IMR-90 (cell line): ENCODE results near the gene SERPINE2. TPM values are rescaled to one million over a fixed set of nuclear protein-coding genes. Genes with fewer than 3 reads are reported as not detected.

Experiments
- ATAC-seq: fragments of 200-7000 bp; cut with Tn5 transposase; 2 replicates; pipeline ENCODE4 v1.9.1; 2020; ENCODE audit warnings: low read depth, mild to moderate bottlenecking, moderate library complexity
- BruUV-seq: library from RNA; stranded (reverse); fragments of 400-500 nt; replicated peaks from 2 replicates; lab custom pipeline; 2021; lab: Mats Ljungman, UMichigan
- CTCF ChIA-PET: fragments of 300-600 bp; formaldehyde crosslinking; extraction: SDS; loops from one replicate; lab custom pipeline; 2021; ENCODE audit warnings: antibody characterized with exemption; lab: Yijun Ruan, JAX
- POLR2A ChIA-PET: fragments of 300-600 bp; sonication (Branson Sonifier 250); formaldehyde crosslinking; loops from one replicate; lab custom pipeline; 2022; ENCODE audit warnings: antibody characterized with exemption; ENCODE audit not compliant: unreplicated experiment; lab: Charles Lee
- DNase-seq: peaks from one replicate; pipeline ENCODE4 v3.0.0; 2013
- H2AFZ ChIP-seq: replicated peaks from 2 replicates; pipeline ENCODE3; 2013; ENCODE audit warnings: low read length, mild to moderate bottlenecking; ENCODE audit not compliant: poor library complexity
- H2AK5ac ChIP-seq: 2 replicates; pipeline ENCODE4 v1.6.1; 2013; ENCODE audit warnings: low read depth, low read length, inconsistent platforms
- H2AK9ac ChIP-seq: replicated peaks from 2 replicates; pipeline ENCODE3; 2013; ENCODE audit warnings: mild to moderate bottlenecking, low read depth, low read length, moderate library complexity; ENCODE audit not compliant: poor library complexity
- H2BK120ac ChIP-seq: 2 replicates; pipeline ENCODE4 v1.6.1; 2013; ENCODE audit warnings: low read depth, low read length, inconsistent platforms
- H2BK15ac ChIP-seq: 3 replicates; pipeline ENCODE4 v1.6.1; 2013; ENCODE audit warnings: low read depth, low read length, inconsistent platforms
- H2BK20ac ChIP-seq: 2 replicates; pipeline ENCODE4 v1.6.1; 2013; ENCODE audit warnings: low read depth, mild to moderate bottlenecking, inconsistent platforms, low read length, moderate library complexity
- H2BK5ac ChIP-seq: 2 replicates; pipeline ENCODE4 v1.6.1; 2013; ENCODE audit warnings: mild to moderate bottlenecking, low read depth, low read length, inconsistent platforms; ENCODE audit not compliant: poor library complexity, severe bottlenecking
- H3K14ac ChIP-seq: replicated peaks from 2 replicates; pipeline ENCODE4 v1.6.1; 2013; ENCODE audit warnings: low read depth, low read length, inconsistent platforms
- H3K18ac ChIP-seq: 2 replicates; pipeline ENCODE4 v1.6.1; 2013; ENCODE audit warnings: low read depth, low read length, control low read depth
- H3K23ac ChIP-seq: 2 replicates; pipeline ENCODE4 v1.6.1; 2013; ENCODE audit warnings: low read depth, low read length, inconsistent platforms
- H3K27ac ChIP-seq: 2 replicates; pipeline ENCODE4 v1.5.1; 2013; ENCODE audit warnings: mild to moderate bottlenecking, control low read depth, low read length; ENCODE audit not compliant: insufficient read depth
- H3K27me3 ChIP-seq: 2 replicates; pipeline ENCODE4 v1.6.1; 2013; ENCODE audit warnings: low read length; ENCODE audit not compliant: control insufficient read depth, insufficient read depth
- H3K36me3 ChIP-seq: 2 replicates; pipeline ENCODE4 v1.6.1; 2013; ENCODE audit warnings: low read length, mixed read lengths; ENCODE audit not compliant: control insufficient read depth, insufficient read depth
- H3K4ac ChIP-seq: 2 replicates; pipeline ENCODE4 v1.6.1; 2013; ENCODE audit warnings: low read depth, low read length, inconsistent platforms
- H3K4me1 ChIP-seq: 2 replicates; pipeline ENCODE4 v1.6.1; 2013; ENCODE audit warnings: low read length, mixed read lengths; ENCODE audit not compliant: control insufficient read depth, insufficient read depth
- H3K4me2 ChIP-seq: 2 replicates; pipeline ENCODE4 v1.6.1; 2013; ENCODE audit warnings: low read depth, mild to moderate bottlenecking, control low read depth, low read length, moderate library complexity
- H3K4me3 ChIP-seq: 2 replicates; pipeline ENCODE4 v1.5.1; 2013; ENCODE audit warnings: low read depth, mild to moderate bottlenecking, control low read depth, low read length, moderate library complexity; ENCODE audit not compliant: insufficient read depth
- H3K56ac ChIP-seq: 2 replicates; pipeline ENCODE4 v1.6.1; 2013; ENCODE audit warnings: low read length, inconsistent platforms; ENCODE audit not compliant: insufficient read depth; ENCODE audit errors: extremely low read depth
- H3K79me1 ChIP-seq, 2 experiments: 2 replicates each; pipeline ENCODE4 v1.6.1; 2013; ENCODE audit warnings: low read length in 2 of 2, inconsistent platforms in 1 of 2, low read depth in 1 of 2
- H3K9ac ChIP-seq: 2 replicates; pipeline ENCODE4 v1.6.1; 2013; ENCODE audit warnings: low read depth, low read length, control low read depth
- H3K9me1 ChIP-seq: 2 replicates; pipeline ENCODE4 v1.6.1; 2013; ENCODE audit warnings: low read length, inconsistent platforms; ENCODE audit not compliant: insufficient read depth
- H3K9me3 ChIP-seq: 2 replicates; pipeline ENCODE4 v1.6.1; 2013; ENCODE audit warnings: low read length; ENCODE audit not compliant: control insufficient read depth, insufficient read depth
- H4K20me1 ChIP-seq: 2 replicates; pipeline ENCODE4 v1.6.1; 2013; ENCODE audit warnings: low read length, inconsistent platforms; ENCODE audit not compliant: insufficient read depth
- H4K5ac ChIP-seq: 2 replicates; pipeline ENCODE4 v1.6.1; 2013; ENCODE audit warnings: mild to moderate bottlenecking, low read depth, low read length, control low read depth
- H4K8ac ChIP-seq, 2 experiments: 2 replicates each; pipeline ENCODE4 v1.6.1; 2013; ENCODE audit warnings: low read depth in 2 of 2, low read length in 2 of 2, control low read depth in 1 of 2, inconsistent platforms in 1 of 2
- H4K91ac ChIP-seq: 2 replicates; pipeline ENCODE4 v1.6.1; 2013; ENCODE audit warnings: low read depth, low read length, inconsistent platforms; ENCODE audit not compliant: insufficient read depth
- BHLHE40 ChIP-seq: fragments of 150-350 bp; IDR thresholded peaks from 2 replicates; pipeline ENCODE4 v1.6.1; 2016; ENCODE audit warnings: mild to moderate bottlenecking, low read depth, low read length
- CHD1 ChIP-seq: IDR thresholded peaks from 2 replicates; pipeline ENCODE4 v1.6.1; 2012; ENCODE audit warnings: low read depth, low read length, improper control_type of control experiment
- CTCF ChIP-seq: conservative IDR thresholded peaks from 2 replicates; pipeline ENCODE4 v1.5.1; 2012; ENCODE audit warnings: mild to moderate bottlenecking, low read depth, low read length, improper control_type of control experiment
- MXI1 ChIP-seq: IDR thresholded peaks from 2 replicates; pipeline ENCODE4 v1.6.1; 2012; ENCODE audit warnings: low read depth, mild to moderate bottlenecking, low read length, moderate library complexity, borderline replicate concordance
- USF2 ChIP-seq: fragments of 150-350 bp; IDR thresholded peaks from 2 replicates; pipeline ENCODE4 v1.6.1; 2017; ENCODE audit warnings: mild to moderate bottlenecking, antibody characterized with exemption, low read length, low read depth
- WGBS, 2 experiments: methylation state at CpG; one replicate each; pipeline versions ENCODE4 v1.1.5 to v1.1.7; 2013; ENCODE audit warnings: missing lambda C conversion rate in 2 of 2; ENCODE audit not compliant: insufficient read length in 1 of 2; ENCODE audit errors: extremely low coverage in 2 of 2; 5-methylcytosine and 5-hydroxymethylcytosine counted together
- dilution Hi-C: fragments of 300-500 bp; cut with HindIII; formaldehyde crosslinking; loops from one replicate; pipeline ENCODE4 v1.14.3; 2018; ENCODE audit warnings: low sequenced_read_pairs; ENCODE audit not compliant: unreplicated experiment
- in situ Hi-C: fragments of 300-500 bp; cut with MboI; formaldehyde crosslinking; loops from 3 replicates; pipeline ENCODE4 v1.14.3; 2019; ENCODE audit warnings: low sequenced_read_pairs, inconsistent platforms, mixed read lengths
- intact Hi-C: fragments of 100-400 bp; cut with micrococcal nuclease; formaldehyde crosslinking; loops from 2 replicates; pipeline ENCODE4 v1.10.0; 2022
- polyA plus RNA-seq, 3 experiments: library from polyadenylated mRNA; depleted of rRNA; stranded (reverse); fragments of >200 nt; gene quantifications; 2 replicates each; pipeline ENCODE4 v1.2.3, GENCODE V29; 2012; ENCODE audit warnings: low replicate concordance in 1 of 3
- total RNA-seq: library from RNA; depleted of rRNA; stranded (reverse); fragments of >200 nt; gene quantifications from 2 replicates; pipeline ENCODE4 v1.2.3, GENCODE V29; 2012

Gene SERPINE2
- total and polyA plus RNA-seq, 2 of the 4 experiments (the other 2 are of a cell fraction), result 24.0 to 62.7 TPM

- CTCF ChIA-PET, result interaction anchor here (0.6 to 1.3 kb wide), 2 partner anchors 12 to 173 kb away, joined by 3 read pairs; no protein-coding TSS in a partner anchor
Measured at GRCh38 chr2:224084266-224084892, 45.3 kb upstream of the SERPINE2 start.

More at GRCh38 chr2:224084266-224084892, 45.3 kb upstream of the SERPINE2 start:
- Histone ChIP-seq H3K4me3 (no peak overlapping the region), H3K79me1 (no peaks in the 10 kb centered on the region), H4K8ac (peak overlapping the region in 1 of 2 experiments; percentile 49; a peak in 2 of 4 replicates), H4K91ac (0 out of 2 replicates have a peak overlapping the region, but pooled peaks have one; percentile 2), H3K14ac (peak overlapping the region; percentile 72), H2AK9ac (peak overlapping the region; percentile 74), H2AFZ (peak overlapping the region; percentile 39), H3K23ac (peak overlapping the region; percentile 48; the same call in 1 of the 2 replicates), H3K9me1 (peaks cover 6% of the 10 kb centered on the region), H4K20me1 (no peaks in the 10 kb centered on the region), H3K9me3 (no peaks in the 10 kb centered on the region), H3K18ac (peak overlapping the region; percentile 45; the same call in 1 of the 2 replicates), H3K36me3 (no peaks in the 10 kb centered on the region), H3K4ac (peak overlapping the region; percentile 90), H3K4me2 (no peak overlapping the region), H2BK20ac (peak overlapping the region; percentile 79), H3K27ac (no peak overlapping the region), H3K56ac (peak overlapping the region; percentile 11; the same call in 1 of the 2 replicates), H3K27me3 (no peaks in the 10 kb centered on the region; the same call in 1 of the 2 replicates), H2BK15ac (peak overlapping the region; percentile 92), H3K9ac (no peak overlapping the region), H2BK5ac (peak overlapping the region; percentile 30), H4K5ac (peak overlapping the region; percentile 68), H2BK120ac (peak overlapping the region; percentile 62), H3K4me1 (peaks cover 7% of the 10 kb centered on the region; the same call in 1 of the 2 replicates), H2AK5ac (peak overlapping the region; percentile 86)
- POLR2A ChIA-PET, result no interaction called here
- in situ Hi-C loops, result no loop called here
- intact Hi-C loops, result no loop called here
- ATAC-seq, result no peak
- dilution Hi-C loops, result no loop called here
- no peak for DNase-seq
- BruUV-seq, result no TSS peak
- TF ChIP-seq MXI1 (no peak), CTCF (no peak), CHD1 (no peak), USF2 (no peak), BHLHE40 (no peak)
- WGBS, 2 experiments, result 100% methylated on average over 2 of the region's 3 CpGs; no CpG with 5 or more reads in 1 of the 2 experiments
